SK-MEL-5 (cell line): Measurements from ENCODE around the gene MTMR6. TPM values are rescaled to one million over a fixed set of nuclear protein-coding genes. Genes with fewer than 3 reads are reported as not detected.

Experiments used
- DNase-seq: peaks from one replicate; pipeline ENCODE4 v3.0.0-alpha.2; 2016; ENCODE audit warnings: low read depth, low spot score
- in situ Hi-C: cut with HindIII; loops from 2 replicates; pipeline ENCODE4 v1.10.0; 2016; ENCODE audit warnings: low sequenced_read_pairs, high pct_unique_total_duplicates, low pct_unique_long_range_greater_than_20kb
- total RNA-seq: library from RNA; depleted of rRNA; stranded (reverse); fragments of >200 nt; shearing (Covaris generic); gene quantifications from 2 replicates; pipeline ENCODE4 v1.2.3, GENCODE V29; 2014

The MTMR6 gene
- total RNA-seq, 1 experiment from 2014 or later, result 28.4 TPM

GRCh38 chr13:25233861-25234260 is 53.4 kb downstream of the MTMR6 start:
- in situ Hi-C loops, result no loop called here
- no peak for DNase-seq

DNA sequence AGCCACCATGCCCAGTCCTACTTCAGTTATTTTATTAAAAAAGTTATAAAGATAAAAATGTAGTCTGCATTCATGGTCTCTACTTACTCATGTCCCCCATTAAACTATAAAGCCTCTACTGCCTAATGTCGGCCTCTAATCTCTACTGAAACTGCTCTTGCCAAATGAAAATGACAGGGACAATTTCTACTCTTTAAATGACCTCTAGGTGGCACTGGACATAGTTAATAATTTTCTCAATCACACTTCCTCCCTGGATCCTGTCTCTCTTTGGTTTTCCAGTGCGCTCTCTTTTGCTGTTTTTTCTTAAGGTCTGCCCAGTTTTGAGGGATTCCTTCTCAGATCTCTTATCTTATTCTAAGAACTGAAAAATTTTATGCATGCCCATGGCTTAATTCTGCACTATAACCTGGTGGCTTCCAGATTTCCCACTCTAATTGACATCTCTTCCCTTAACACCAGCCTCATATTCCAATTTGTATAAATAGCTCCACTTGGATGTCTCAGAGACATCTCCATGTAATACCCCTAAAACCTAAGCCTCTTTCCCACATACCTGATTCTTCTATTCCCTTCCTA is 54.3 kb downstream of the MTMR6 start:
- in situ Hi-C loops, result no loop called here
- DNase-seq, result peak; percentile 70

- no peak for DNase-seq
- in situ Hi-C loops, result no loop called here
Observed at GRCh38 chr13:25231517-25231916, 55.8 kb downstream of the MTMR6 start.

DNA sequence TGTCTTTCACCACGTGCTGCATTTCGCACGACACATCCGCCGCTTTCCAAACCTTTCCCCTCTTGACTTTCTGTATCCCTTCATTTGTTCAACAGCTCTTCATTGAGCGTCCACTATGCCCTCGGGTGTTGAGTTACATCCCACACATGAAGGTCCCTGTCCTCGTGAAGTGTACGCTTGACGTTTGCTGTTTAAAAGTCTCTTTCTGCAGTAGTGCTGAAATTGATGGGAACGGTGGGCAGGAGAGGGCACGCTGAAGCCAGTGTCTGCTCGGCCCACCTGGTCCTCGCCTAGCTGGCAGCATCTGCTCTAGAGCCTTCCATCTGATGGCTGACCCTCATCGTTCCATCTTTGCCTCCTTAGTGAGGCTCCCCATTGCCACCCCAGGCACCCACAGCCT is 59.6 kb downstream of the MTMR6 start:
- in situ Hi-C loops, result no loop called here
- DNase-seq, result no peak

DNA sequence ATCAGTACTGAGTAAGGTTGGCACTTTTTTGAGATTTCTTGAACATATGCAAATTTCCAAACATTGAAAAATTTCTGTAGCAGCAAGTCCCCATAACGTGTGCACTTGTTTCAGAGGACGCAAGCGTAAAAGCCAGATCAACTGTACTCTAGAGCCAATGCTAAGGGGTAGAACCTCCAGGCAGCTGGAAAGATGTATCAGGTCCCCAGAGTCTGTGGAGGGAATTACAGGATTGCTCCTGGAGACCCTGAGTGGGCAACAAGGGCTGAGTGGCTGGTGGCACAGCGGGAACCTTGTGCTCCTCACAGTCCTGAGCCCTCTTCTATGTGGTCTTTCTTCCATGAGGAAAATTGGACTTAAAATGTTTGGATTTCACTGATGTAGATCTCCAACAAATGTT is 61.3 kb downstream of the MTMR6 start:
- no peak for DNase-seq
- in situ Hi-C loops, result no loop called here

DNA sequence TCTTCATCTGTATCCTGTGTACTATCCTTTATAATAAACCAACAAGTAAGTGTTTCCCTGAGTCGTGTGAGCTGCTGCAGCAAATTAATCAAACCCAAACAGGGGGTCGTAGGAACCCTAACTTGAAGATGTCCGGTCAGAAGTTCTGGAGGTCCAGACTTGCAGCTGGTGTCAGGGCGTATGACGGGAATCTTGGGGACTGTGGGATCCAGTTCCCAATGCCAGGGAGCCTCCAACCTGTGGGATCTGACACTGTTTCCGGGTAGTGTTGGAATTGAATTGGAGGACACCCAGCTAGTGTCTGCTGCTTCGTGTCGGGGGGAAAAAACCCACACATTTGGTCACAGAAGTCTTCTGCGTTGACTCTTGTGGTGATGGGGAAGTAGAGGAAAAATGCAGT is 63.1 kb downstream of the MTMR6 start:
- in situ Hi-C loops, result no loop called here
- DNase-seq, result no peak

DNA sequence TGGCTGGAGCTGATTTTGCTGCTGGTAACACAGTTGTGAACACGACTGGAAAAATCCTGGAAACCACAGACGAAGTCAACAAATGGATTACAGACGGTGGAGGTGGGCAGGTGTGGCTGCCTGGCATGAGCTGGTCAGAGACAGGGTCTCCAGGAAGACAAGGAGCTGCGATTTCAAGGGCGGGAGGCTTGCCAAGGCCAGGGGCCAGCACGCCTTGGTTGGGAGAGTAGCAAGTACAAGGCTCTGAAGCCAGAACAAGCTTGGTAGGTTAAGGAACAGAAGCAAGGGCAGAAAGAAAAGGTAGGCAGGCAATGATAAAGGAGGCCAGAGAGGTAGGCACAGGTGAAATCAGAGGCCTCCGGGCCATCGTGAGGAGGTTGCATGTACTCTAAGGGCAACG is 64.5 kb downstream of the MTMR6 start:
- in situ Hi-C loops, result no loop called here
- DNase-seq, result no peak

DNA sequence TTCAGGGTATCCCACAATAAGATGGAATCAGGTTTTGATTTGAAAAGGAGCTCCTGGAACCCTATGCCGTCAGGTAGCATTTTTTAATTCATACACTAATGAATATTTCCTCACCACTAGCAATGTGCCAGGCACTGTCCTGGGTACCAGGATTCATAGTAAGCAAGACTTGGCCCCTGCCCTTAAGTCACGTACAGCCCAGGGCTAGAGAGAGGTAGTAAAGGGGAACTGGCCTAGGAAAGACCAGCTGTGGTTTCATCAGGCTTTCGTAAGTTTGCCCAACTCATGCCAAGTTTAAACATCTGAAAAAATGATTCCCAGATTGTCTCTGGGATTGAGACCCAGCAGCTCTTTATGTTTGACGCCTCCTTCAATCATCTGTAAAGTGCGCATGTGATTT is 69.3 kb downstream of the MTMR6 start:
- in situ Hi-C loops, result no loop called here
- no peak for DNase-seq

GRCh38 chr13:25217023-25217885 is 70.0 kb downstream of the MTMR6 start:
- in situ Hi-C loops, result no loop called here
- DNase-seq, result peak; percentile 60

- in situ Hi-C loops, result no loop called here
Observed at GRCh38 chr13:25215253-25215575, 72.1 kb downstream of the MTMR6 start.

DNA sequence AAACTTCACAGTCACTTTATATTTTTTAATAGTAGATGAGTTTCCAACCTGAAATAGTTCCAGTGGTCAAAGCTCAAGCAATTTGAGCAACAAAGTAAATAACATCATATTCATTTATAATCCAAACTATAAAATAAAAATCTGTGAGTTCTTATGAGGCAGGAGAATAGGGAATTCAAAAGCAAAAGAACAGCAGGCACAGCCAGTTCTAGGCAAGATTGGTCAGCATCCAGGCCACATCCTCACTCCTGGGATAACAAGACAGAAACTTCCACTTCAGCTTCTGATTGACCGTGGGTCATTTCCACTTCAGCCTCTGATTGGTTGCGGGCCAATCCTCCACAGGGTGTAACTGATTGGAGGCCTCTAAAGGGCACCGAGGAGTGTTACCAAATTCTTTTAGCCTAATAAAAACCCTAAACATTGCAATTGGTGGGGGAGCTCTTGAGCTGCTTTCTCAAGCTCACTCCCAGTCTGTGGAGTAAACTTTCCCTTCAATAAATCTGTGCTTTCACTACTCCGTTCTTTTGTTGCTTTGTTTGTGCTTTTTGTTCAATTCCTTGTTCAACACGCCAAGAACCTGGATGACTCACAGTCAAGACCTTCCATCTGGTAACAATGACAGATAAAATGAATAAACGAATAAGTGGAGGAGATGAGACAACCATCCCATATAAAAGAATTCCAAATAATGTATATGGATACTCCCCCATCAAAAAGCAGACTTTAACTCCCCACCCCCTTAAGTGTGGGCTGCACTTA is 72.6 kb downstream of the MTMR6 start:
- in situ Hi-C loops, result no loop called here
- peak; percentile 37 for DNase-seq

More at GRCh38 chr13:25215253-25215575, 72.1 kb downstream of the MTMR6 start:
- DNase-seq, result no peak

GRCh38 chr13:25213715-25214114 is 73.6 kb downstream of the MTMR6 start:
- no peak for DNase-seq
- in situ Hi-C loops, result no loop called here

DNA sequence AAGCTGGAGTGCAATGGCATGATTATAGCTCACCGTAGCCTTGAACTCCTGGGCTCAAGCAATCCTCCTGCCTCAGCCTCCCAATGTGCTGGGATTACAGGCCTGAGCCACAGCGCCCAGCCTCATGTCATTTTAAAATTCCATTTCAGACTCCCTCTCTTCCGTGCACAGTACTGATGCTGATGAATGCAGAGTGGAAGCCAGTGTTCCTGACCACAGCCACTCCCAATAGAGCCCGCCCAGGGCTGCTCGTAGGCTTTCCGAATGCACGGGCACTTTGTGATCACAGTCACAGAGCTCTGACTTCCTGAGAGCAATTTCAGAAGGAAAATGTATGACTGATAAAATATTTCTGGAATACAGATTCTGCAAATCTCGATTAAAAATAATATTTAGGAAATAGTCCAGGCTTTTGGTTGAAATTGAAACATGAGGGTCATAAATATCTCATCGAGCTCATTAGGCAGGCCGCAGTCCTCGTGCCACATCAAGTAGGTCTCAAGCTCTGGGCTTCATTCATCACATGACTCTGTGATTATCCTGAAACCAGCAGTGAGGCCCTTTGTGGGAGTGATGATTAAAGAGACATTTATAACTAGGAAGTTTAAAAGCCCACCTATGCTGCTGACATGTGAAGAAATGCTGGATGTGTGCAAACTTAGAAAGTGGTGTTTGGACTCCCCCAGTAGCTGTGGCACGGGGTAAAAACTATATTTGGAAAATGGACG is 76.3 kb downstream of the MTMR6 start:
- in situ Hi-C loops, result no loop called here

DNA sequence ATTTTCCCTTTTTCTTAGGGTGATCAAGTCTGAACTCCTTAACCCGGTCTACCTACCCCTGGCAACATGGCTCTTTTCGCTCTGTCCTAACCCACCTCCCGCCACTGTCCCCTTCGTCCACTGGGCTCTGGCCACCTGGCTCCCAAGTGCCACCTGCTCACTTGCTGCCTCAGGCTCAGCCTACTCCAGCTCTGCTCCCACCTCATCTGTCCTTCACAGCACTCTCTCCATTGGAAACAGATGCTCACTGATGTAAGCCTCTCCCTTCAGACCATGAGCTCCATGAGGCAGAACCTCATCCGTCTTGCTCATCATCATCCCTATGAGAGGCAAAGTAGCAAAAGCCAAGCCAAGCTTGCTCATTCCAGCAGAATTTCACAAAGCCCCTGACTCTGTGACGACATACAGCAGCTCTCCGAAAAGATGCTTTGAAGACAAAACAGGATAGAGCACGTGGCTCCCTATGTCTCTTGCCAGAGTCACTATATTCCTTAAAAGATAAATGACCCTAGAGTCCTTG is 79.9 kb downstream of the MTMR6 start:
- in situ Hi-C loops, result no loop called here
- DNase-seq, result no peak

More for the DNA sequence above, 76.3 kb downstream of the MTMR6 start:
- DNase-seq, result no peak

GRCh38 chr13:25204863-25205262 is 82.4 kb downstream of the MTMR6 start:
- in situ Hi-C loops, result no loop called here
- DNase-seq, result no peak

DNA sequence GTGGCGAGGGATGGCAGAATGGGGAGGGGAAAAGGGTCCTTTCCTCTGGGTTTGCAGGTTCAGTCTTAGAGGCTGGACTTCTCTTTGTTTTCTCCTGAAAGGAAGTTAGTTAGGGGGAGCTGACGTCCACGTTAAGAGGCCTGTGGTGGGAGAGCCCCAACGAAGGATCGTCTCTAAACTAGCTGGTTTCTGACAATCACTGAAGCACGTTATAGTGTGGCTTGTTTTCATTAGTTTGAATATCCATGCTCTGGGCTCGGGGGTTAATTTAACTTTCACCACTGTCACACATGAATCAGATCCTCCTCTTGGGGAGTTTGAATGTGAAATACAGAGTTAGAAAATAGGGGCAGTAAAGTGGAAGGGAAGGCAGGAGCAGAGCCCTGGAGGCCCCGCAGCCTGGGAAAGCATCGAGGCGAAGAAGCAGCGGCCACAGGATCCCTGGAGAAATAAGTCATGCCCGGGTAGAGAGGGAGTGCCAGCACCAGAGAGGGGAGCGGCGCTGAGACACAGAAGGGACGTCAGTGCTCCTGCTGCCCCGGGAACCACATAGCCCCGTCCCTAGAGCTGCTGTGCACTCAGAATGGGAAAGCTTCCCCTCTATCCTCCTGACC is 84.1 kb downstream of the MTMR6 start:
- in situ Hi-C loops, result no loop called here
- no peak for DNase-seq

GRCh38 chr13:25200783-25201182 is 86.5 kb downstream of the MTMR6 start:
- DNase-seq, result no peak
- in situ Hi-C loops, result no loop called here
